ENCODE results near the gene GPA33.

DNA sequence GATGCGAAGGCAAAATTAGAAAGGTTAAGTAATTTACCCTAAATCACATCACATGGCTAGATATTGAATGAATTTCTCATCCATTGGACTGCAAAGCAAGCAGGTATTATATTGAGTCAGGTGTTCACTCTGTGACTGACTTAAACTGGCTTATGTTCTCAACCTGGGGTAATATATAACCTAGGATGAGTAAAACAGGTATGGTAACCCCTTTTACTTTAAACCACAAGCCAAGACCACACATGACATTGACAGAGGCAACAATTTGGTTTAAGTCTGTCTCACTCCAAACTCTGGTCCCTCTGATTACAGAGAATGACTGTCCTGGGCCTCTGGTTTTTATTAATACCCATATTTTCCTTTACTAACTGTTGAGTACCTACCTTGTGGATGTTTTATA, 67.8 kb downstream of the GPA33 start:
- no peak for TF ChIP-seq SREBF2 (CRISPR knock-in tag; IDR thresholded peaks at IDR 0.05)
- TF ChIP-seq, protein P1, sequence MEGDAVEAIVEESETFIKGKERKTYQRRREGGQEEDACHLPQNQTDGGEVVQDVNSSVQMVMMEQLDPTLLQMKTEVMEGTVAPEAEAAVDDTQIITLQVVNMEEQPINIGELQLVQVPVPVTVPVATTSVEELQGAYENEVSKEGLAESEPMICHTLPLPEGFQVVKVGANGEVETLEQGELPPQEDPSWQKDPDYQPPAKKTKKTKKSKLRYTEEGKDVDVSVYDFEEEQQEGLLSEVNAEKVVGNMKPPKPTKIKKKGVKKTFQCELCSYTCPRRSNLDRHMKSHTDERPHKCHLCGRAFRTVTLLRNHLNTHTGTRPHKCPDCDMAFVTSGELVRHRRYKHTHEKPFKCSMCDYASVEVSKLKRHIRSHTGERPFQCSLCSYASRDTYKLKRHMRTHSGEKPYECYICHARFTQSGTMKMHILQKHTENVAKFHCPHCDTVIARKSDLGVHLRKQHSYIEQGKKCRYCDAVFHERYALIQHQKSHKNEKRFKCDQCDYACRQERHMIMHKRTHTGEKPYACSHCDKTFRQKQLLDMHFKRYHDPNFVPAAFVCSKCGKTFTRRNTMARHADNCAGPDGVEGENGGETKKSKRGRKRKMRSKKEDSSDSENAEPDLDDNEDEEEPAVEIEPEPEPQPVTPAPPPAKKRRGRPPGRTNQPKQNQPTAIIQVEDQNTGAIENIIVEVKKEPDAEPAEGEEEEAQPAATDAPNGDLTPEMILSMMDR (IDR thresholded peaks at IDR 0.05 in 2 of 3, conservative IDR thresholded peaks at IDR 0.05 in 1 of 3; ENCODE audit: insufficient read depth in 2 of 3, low read depth in 1 of 3, low read length in 3 of 3), result no peak
- no peak for TF ChIP-seq POLR2G (IDR thresholded peaks at IDR 0.05; ENCODE audit: low read depth, low read length)
- no peak for TF ChIP-seq BCL6 (CRISPR knock-in tag; IDR thresholded peaks at IDR 0.05)
- TF ChIP-seq MYNN (IDR thresholded peaks at IDR 0.05), result no peak
- TF ChIP-seq MYNN (CRISPR knock-in tag; IDR thresholded peaks at IDR 0.05), result no peak
- TF ChIP-seq, protein P2, sequence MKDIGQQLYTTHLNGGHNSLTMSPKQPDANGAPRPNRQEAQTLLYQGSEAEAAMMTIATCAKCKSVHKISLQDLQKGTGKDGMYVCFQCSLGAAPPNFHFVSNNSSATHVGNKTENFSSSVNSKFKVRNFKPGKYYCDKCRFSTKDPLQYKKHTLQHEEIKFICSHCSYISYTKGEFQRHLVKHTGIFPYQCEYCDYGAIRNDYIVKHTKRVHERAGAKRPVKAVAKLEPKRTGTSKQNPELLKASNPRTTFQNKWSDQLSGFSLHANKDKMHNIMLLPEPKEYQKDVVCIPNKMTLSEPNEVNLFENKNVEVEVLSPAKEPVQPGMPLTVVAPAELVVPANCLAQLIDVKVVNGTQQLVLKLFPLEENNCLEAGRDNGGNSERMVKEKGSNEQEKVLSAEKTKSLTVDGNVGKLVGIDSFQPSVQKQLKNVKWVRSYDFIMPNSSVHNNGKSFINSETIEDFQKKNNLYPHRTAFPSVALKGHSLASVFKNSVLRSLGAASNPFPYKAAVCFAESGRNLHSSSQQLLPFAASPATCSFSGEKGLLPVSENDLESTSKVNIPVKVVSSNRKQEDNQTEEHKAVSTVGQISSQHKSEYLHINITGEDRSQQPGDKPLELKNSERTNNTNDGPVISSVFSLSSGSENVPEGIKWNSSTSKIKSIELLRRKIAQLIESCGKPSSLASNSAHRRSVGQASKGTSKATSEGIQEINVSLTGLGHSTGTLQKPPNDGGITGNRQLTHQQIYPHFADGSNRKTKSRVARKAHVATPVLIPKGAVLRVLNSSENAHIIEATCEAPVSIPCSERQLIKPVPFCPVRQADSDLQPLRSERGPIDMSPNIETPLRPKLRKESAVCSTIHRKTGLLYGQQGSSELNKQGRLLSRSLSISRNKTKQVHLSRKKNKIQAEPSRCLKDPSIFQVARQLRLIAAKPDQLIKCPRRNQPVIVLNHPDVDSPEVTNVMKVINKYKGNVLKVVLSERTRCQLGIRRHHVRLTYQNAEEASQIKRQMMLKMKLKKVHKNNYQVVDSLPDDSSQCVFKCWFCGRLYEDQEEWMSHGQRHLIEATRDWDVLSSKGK (CRISPR knock-in tag; IDR thresholded peaks at IDR 0.05), result no peak
- TF ChIP-seq, protein P3, sequence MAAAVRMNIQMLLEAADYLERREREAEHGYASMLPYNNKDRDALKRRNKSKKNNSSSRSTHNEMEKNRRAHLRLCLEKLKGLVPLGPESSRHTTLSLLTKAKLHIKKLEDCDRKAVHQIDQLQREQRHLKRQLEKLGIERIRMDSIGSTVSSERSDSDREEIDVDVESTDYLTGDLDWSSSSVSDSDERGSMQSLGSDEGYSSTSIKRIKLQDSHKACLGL (CRISPR knock-in tag; IDR thresholded peaks at IDR 0.05; ENCODE audit: borderline replicate concordance, poor library complexity, severe bottlenecking), result no peak
- no peak for TF ChIP-seq ZZZ3 (IDR thresholded peaks at IDR 0.05)
